ENCODE results near the gene APLF.
"Not testable (repeated sequence)": the region's sequence is repeated elsewhere in the genome, so short reads cannot be mapped to it uniquely, and the experiment has no call there.

The APLF gene

DNA sequence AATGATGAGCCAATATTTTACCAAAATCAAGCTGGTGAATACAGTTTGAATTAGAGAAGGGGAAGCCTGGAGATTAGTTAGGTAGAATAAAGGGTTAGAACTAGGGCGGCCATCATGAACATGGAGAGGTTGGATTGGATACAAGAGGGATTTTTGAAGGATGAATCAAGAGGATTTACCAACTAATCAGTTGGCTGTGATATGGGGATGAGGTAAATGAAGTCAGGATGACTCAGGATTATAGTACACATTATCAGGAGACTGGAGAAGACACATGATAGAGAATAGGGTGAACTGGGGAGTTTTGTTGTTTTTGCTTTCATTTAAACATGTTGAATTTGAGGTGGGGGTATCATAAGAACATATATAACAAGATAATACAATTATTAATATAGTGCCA lies 102.2 kb downstream of the APLF start:
- DNase-seq (ENCODE audit: low read depth in 1 of 2, low spot score in 1 of 2), result no peak

DNA sequence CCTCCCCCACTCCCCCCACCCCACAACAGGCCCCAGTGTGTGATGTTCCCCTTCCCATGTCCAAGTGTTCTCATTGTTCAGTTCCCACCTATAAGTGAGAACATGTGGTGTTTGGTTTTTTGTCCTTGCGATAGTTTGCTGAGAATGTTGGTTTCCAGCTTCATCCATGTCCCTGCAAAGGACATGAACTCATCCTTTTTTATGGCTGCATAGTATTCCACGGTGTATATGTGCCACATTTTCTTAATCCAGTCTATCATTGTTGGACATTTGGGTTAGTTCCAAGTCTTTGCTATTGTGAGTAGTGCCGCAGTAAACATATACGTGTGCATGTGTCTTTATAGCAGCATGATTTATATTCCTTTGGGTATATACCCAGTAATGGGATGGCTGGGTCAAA lies 103.0 kb downstream of the APLF start:
- not testable (repeated sequence) for DNase-seq (ENCODE audit: low read depth in 1 of 2, low spot score in 1 of 2)

DNA sequence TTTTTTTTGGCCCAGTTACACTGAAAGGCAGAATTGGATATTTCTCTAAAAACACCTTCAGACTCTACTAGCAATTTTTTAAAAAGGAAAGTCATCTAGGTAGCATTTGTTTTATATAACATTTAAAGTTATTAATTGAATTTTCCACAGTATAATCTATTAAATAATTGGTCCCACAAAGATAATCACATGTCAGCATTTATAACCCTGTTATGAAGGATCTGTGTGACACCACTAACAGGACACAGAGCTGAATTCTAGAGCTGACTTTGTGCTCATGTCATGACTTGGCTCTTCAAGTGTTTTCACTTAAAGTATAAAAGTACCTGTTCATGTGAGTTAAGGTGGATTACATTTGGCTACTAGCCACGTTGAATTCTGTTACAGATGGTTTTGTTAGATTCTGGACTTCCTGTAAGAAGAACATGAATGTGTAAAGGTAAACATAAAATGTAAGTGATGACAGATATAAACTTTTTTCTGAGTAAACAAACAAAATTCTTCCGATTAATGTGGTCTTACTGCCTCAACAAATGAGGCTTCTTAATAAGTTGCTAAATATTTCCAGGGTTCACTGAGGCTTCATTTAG lies 106.9 kb downstream of the APLF start:
- no peak for DNase-seq (ENCODE audit: low read depth in 1 of 2, low spot score in 1 of 2)

DNA sequence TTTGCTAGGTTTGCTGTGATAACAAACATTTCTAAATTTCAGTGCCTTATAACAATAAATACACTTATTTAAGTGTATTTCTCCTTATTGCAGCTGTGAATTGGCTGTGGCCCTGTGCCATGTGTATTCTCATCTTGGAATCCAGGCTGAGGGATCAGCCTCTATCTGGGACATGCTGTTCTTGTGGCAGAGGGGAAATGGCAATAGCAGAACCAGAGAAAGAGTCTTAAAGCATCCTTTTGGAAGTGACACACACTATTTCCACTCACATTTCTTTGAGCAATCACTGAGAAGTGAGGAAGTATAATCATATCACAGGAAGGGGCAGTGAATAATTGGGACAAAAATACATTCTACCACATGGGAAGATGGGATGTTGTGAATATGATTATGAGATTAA lies 109.8 kb downstream of the APLF start:
- DNase-seq (ENCODE audit: low read depth in 1 of 2, low spot score in 1 of 2), result no peak

DNA sequence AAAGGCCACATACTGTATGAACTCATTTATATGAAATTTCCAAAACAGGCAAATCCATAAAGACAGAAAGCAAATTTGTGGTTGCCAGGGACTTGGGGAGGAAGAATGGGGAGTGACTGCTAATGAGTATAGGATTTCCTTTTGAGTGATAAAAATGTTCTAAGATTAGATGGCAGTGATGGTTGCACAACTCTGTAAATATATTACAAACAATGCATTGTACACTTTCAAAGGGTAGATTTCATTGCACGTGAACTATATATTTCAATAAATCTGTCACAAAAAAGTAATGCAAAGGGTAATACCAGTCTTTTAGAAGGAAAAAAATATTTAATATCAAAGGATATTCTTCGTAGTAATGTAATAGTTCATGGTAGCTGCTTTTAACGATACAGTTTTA lies 112.3 kb downstream of the APLF start:
- DNase-seq (ENCODE audit: low read depth in 1 of 2, low spot score in 1 of 2), result no peak

DNA sequence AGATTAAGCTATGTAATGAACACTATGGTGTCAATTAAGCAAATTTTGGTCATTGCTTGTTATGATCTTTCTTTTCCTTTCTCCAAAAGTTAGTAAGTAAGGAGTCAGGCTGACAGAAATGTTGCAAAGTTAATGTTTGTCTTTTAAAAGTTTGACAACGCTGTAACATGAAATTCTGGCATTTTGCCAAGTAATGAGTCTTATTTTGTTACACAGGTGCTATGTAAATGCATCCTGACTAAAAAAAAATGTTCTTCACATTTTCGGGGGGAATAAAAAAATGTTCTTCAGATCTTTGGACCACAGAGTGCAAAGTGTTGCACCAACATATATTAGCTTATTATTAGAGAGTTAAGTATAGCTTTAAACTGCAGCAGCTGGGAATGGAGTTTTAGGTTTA lies 121.2 kb downstream of the APLF start:
- DNase-seq (ENCODE audit: low read depth in 1 of 2, low spot score in 1 of 2), result no peak

DNA sequence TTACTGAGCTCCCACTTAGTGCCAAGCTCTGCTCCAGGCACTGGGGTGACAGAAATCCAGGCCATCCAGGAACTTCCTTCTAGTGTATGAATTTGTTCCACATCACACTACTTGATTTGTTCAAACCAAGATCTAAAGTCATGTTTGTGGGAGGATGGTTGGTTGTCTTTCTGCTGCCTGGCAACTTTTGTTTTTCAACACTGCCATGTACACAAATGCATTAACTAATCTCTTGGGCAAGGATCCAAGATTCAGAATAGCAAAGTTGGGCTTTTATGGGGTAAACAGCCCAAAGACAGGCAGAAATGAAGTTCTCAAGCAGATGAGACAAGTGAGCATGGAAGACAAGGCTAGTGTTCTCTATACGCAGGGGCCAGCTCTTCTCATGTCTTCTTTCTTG lies 122.6 kb downstream of the APLF start:
- DNase-seq (ENCODE audit: low read depth in 1 of 2, low spot score in 1 of 2), result no peak

DNA sequence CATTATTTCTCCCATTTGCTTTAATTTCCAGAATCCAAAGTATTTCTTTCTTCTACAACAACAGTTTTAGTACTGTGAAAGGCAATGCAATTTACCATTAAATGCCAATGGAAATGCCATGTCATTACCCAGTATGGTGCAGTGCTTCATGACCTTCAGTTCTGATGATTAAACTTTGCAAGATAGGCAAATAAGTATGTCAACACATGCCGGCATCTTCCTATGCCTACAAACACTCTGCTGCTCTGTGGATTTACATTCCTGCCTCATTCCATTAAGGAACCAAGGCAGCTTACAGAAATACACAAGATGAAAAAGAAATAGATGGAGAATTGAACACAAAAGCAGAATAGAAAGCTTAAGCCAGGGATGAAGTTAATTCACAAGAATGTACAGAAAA lies 123.3 kb downstream of the APLF start:
- DNase-seq (ENCODE audit: low read depth in 1 of 2, low spot score in 1 of 2), result no peak

DNA sequence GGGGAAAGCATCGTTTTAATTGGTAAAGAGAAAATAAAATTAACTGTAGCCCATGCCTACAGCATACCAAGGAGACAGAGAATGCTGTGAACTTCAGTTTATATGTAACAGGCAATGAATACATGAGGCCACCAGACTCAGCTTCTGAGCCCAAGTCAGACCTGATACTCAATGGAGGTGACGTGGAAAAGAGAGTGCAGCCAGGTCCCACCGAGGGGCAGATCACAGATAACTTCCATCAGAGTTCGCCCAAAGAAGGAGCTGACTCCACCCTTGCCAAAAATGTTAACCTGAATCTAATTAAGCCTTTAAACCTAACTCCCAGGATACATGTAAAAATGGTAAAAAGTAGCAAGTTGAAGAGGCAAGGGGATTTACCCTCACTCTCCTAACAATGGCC lies 123.8 kb downstream of the APLF start:
- DNase-seq (ENCODE audit: low read depth in 1 of 2, low spot score in 1 of 2), result no peak

DNA sequence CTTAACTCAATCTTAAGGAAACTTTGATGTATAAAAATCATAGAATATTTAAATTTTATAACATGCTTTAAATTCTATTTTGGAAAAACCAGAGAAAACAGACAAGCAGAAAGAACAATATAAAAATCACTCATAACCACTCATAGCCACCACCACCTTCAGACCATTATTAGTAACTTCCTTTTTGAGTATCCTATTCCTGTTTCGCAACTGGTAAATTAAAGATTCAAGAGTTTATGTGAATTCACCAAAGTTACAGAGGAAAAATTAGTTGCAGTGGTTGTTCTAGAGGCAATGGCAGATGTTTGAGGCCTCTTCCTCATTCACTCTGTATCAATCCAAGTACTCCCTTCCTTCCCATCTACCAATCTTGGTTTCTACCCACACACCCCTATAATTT lies 126.7 kb downstream of the APLF start:
- no peak for DNase-seq (ENCODE audit: low read depth in 1 of 2, low spot score in 1 of 2)

DNA sequence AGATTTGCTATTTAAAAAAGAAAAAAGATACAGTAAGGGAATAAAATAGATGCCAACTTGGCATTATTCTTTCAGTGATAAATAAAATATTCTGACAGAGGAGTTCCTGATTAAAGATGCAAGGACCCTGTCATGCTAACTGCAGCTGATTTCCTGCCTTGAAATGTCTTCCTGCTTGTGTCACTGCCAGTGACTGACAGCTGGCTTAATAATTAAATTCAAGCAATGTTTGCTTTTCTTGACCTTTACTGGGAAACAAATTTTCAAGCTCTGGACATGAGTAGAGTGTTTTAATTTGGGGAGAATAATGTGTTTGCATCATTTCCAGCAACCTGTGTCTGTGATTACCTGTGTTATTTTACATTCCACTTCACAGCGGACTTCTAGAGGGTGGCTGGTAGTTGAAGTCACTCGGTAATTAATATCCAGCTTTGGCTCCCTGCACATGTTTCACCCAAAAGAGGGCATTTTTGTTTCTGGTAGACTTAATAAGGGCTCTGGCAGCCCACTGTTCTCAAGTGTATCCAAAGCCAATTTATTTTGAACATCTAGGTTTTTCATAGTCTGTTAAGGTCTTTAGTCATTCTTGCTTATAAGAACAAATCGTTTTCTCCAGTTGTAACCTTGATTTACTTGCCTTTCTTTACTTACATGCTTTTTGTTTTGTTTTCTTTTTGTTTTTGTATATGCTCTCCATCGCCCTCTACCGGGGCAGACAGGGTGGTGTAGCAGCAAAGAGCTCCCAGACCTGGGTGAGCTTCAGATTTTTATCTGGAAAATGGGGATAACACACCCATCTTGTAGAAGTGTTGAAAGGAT lies 127.5 kb downstream of the APLF start:
- DNase-seq (ENCODE audit: low read depth in 1 of 2, low spot score in 1 of 2), result peak; percentile 3

DNA sequence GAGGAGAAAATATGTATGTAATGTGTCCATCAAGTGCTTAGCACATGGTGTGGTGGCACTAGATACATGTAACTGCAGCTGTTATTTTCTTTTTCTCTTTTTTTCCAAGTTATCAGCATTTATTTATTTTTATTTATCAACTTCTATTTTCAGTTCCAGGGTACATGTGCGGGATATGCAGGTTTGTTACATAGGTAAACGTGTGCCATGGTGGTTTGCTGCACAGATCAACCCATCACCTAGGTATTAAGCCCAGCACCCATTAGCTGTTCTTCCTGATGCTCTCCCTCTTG lies 128.1 kb downstream of the APLF start:
- DNase-seq (ENCODE audit: low read depth in 1 of 2, low spot score in 1 of 2), result not testable (repeated sequence)

DNA sequence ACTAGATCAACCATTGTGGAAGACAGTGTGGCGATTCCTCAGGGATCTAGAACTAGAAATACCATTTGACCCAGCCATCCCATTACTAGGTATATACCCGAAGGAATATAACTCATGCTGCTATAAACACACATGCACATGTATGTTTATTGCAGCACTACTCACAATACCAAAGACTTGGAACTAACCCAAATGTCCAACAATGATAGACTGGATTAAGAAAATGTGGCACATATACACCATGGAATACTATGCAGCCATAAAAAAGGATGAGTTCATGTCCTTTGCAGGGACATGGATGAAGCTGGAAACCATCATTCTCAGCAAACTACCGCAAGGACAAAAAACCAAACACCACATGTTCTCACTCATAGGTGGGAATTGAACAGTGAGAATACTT lies 133.1 kb downstream of the APLF start:
- DNase-seq (ENCODE audit: low read depth in 1 of 2, low spot score in 1 of 2), result not testable (repeated sequence)

DNA sequence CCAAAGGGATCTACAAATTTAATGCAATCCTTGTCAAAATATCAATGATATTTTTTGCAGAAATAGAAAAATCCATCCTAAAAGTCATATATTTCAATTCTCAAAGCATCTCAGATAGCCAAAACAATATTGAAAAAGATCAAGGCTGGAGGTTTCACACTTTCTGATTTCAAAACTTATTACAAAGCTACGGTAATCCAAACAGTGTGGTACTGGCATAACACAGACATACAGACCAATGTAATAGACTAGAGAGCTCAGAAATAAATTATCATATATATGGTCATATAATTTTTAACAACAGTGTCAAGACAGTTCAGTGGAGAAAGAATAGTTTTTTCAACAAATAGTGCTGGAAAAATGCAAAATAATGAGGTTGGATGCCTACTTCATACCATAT lies 135.7 kb downstream of the APLF start:
- DNase-seq (ENCODE audit: low read depth in 1 of 2, low spot score in 1 of 2), result no peak

DNA sequence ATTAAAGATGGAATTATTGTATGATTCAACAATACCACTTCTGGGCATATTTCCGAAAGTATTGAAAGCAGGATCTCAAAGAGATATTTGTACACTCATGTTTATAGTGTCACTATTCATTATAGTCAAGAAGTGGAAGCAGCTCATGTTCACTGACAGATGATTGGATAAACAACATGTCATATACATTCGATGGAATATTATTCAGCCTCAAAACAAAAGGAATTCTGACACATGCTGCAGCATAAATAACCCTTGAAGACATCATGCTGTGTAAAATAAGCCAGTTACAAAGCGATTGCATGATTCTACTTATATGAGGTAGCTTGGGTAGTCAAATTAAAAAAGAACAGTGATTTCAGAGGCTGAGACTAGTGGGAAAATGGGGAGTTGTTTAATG lies 136.7 kb downstream of the APLF start:
- no peak for DNase-seq (ENCODE audit: low read depth in 1 of 2, low spot score in 1 of 2)

DNA sequence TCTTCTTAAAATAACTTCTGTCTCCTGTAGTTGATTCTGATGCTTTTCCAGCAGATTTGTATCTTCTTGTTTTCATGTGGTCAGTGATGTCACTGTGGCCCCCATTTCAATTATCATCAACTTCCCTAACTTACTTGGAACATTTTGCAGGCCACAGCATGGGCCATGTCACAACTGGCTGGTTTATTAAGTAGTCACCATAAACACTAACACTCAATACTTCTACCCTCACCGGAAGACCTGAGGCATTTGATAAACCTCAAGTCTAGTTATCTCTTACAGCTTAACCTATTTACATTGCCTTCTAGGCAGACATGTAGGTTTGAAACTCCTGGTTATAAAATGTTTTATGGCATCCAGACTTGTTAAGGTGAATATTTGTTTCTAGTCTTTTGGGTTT lies 138.6 kb downstream of the APLF start:
- DNase-seq (ENCODE audit: low read depth in 1 of 2, low spot score in 1 of 2), result no peak

DNA sequence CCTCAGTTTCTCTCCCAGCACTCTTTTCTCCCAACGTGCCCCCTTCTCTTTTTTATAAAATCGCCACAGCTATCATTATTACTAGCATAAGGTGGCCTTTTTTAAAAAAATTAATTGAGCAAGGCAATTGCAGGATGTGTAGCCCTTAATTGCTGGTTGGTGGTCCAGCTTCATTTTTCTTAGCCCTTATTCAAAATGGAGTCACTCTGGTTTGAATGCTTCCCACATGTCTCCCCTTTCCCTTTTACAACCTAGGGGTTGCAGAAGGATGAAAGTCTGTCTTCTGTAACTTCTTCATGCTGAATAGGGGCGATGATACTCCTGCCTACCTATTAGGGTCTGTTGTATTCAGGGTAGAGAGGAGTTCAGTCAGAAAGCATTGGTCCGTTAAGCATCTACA lies 139.4 kb downstream of the APLF start:
- no peak for DNase-seq (ENCODE audit: low read depth in 1 of 2, low spot score in 1 of 2)

DNA sequence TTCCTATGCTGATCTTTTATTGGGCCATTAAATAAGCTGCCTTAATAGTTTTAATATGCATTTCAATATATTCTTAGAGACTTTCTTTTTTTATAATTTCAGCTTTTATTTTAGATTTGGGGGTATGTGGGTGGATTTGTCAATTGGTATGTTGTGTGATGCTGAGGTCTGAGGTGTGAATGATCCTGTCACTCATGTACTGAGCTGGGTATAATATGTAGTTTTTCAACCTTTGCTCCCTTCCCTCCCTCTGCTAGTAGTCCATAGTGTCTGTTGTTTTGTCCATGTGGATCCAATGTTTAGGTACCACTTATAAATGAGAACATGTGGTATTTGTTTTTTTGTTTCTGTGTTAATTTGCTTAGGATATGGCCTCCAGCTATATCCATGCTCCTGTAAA lies 140.5 kb downstream of the APLF start:
- DNase-seq (ENCODE audit: low read depth in 1 of 2, low spot score in 1 of 2), result no peak

DNA sequence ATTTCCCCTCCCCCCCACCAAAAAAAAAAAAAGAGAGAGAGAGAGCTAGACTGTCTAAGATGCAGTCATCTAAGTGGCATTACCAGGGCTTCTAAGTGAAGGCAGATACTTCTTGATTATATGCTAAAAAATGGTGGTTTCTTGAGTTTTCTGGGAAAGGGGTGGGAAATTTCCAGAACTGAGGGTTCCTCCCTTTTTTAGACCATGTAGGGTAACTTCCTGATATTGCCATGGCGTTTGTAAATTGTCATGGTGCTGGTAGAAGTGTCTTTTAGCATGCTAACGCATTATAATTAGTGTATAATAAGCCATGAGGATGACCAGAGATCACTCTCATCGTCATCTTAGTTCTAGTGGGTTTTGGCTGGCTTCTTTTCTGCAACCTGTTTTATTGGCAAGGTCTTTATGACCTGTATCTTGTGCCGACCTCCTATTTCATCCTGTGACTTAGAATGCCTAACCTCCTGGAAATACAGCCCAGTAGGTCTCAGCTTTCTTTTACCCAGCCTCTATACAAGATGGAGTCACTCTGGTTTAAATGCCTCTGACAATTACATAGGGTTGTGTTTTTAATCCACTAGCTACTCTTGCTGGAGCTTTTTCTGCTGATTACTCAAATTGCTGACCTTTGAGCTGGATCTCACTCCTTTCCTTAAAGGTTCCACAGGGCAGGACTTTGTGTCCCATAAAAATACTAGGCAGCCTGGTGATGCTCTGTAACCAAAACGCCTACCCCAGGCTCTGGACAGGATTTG lies 145.6 kb downstream of the APLF start:
- DNase-seq (ENCODE audit: low read depth in 1 of 2, low spot score in 1 of 2), result no peak

DNA sequence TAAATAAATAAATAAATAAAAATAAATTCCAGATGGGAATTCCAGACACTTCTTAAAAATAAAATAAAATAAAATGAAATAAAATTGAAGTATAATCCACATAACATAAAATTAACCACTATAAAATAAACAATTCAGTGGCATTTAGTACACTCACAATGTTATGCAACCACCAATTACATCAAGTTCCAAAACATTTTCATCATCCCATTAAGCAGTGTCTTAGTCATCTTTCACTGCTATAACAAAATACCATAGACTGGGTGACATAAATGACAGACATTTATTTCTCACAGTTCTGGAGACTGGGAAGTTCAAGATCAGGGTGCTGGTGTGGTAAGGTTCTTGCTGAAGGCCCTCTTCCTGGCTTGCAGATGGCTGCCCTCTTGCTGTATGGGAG lies 153.4 kb downstream of the APLF start:
- no peak for DNase-seq (ENCODE audit: low read depth in 1 of 2, low spot score in 1 of 2)

DNA sequence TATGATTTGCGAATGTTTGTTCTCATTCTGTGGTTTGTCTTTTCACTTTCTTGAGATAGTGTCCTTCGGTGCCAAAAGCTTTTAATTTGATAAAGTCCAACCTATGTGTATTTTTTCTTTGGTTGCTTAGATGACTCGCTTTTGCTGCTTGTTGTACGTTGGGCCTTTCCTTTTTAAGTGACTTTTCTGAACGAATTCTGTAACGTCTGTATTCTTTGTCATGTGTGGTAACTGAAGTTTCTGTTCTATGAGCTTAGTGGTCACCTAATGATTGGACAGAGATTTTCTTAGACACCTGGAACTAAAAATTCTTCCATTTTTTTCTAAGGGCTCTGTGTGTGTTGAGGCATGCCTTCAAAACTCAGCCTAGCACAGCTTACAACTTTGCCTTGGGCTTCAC lies 156.4 kb downstream of the APLF start:
- no peak for DNase-seq (ENCODE audit: low read depth in 1 of 2, low spot score in 1 of 2)

DNA sequence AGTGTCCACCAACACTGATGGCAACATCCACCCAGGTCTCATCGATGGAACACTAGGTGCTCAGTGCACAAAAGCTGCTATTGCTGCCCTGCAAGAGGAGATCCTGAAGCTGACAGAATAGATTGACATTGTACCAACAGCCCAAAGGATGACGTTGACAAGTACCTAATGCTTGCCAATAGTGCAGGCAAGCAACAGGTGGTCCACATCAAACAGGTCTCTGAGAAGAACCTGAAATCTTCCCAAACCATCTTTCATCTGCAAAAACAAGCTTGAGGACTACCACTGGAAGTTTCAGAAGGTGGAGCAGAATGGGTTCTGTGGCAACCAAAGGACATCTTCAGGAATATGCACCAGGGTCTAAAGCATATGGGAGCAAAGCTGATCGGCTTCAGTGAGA lies 160.2 kb downstream of the APLF start:
- DNase-seq (ENCODE audit: low read depth in 1 of 2, low spot score in 1 of 2), result no peak
